ENCODE results near the gene ATP10D.

ATP10D gene

GRCh38 chr4:47485047-47485692 is at the start of gene ATP10D:
Gene ATP10D, plus strand, starts transcription at chr4:47485275. Its CDS starts 27,266 bp downstream, at chr4:47512541.
- peak within 1 kb of the TSS; percentile 60 for H3K4me3 ChIP-seq (ENCODE audit: control insufficient read depth, low read depth, low read length)
- TF ChIP-seq CTCF (IDR thresholded peaks at IDR 0.05; ENCODE audit: control insufficient read depth, insufficient read depth, low read depth, low read length, missing control alignments) = peak; percentile 23
- DNase-seq (ENCODE audit: low read depth) = peak; percentile 56

- no peak for TF ChIP-seq CTCF (IDR thresholded peaks at IDR 0.05; ENCODE audit: control insufficient read depth, insufficient read depth, low read depth, low read length, missing control alignments)
- H3K4me3 ChIP-seq (ENCODE audit: control insufficient read depth, low read depth, low read length) = no peak overlapping the region
- DNase-seq (ENCODE audit: low read depth) = no peak
Measured at GRCh38 chr4:47442980-47443379, 42.1 kb upstream of the ATP10D start.

GRCh38 chr4:47444031-47444430 is 41.0 kb upstream of the ATP10D start:
- TF ChIP-seq CTCF (IDR thresholded peaks at IDR 0.05; ENCODE audit: control insufficient read depth, insufficient read depth, low read depth, low read length, missing control alignments) = no peak
- H3K4me3 ChIP-seq (ENCODE audit: control insufficient read depth, low read depth, low read length) = no peak overlapping the region
- no peak for DNase-seq (ENCODE audit: low read depth)

GRCh38 chr4:47451657-47452056 is 33.4 kb upstream of the ATP10D start:
- TF ChIP-seq CTCF (IDR thresholded peaks at IDR 0.05; ENCODE audit: control insufficient read depth, insufficient read depth, low read depth, low read length, missing control alignments) = no peak
- DNase-seq (ENCODE audit: low read depth) = peak; percentile 23
- H3K4me3 ChIP-seq (ENCODE audit: control insufficient read depth, low read depth, low read length) = no peak overlapping the region

- peak overlapping the region; percentile 95 for H3K4me3 ChIP-seq (ENCODE audit: control insufficient read depth, low read depth, low read length)
- no peak for TF ChIP-seq CTCF (IDR thresholded peaks at IDR 0.05; ENCODE audit: control insufficient read depth, insufficient read depth, low read depth, low read length, missing control alignments)
- no peak for DNase-seq (ENCODE audit: low read depth)
Measured at GRCh38 chr4:47462799-47463234, 22.3 kb upstream of the ATP10D start.

GRCh38 chr4:47463235-47463956 is 21.7 kb upstream of the ATP10D start, which contains the start of gene COMMD8:
Gene COMMD8, minus strand, starts transcription at chr4:47463702. Its CDS starts 51 bp downstream, at chr4:47463651.
- peak; percentile 17 for TF ChIP-seq CTCF (IDR thresholded peaks at IDR 0.05; ENCODE audit: control insufficient read depth, insufficient read depth, low read depth, low read length, missing control alignments)
- peak within 1 kb of the TSS; percentile 95 for H3K4me3 ChIP-seq (ENCODE audit: control insufficient read depth, low read depth, low read length)
- peak; percentile 75 for DNase-seq (ENCODE audit: low read depth)
